Epithelial cell of proximal tubule (primary cell): ENCODE results near the gene OCA2. TPM values are rescaled to one million over a fixed set of nuclear protein-coding genes. Genes with fewer than 3 reads are reported as not detected.

Experiments
- DNase-seq: peaks from one replicate; pipeline ENCODE4 v3.0.0-alpha.2; 2011; ENCODE audit warnings: low read depth
- H3K4me3 ChIP-seq: 2 replicates; pipeline ENCODE4 v1.5.1; 2011; ENCODE audit warnings: low read depth, mild to moderate bottlenecking, low read length
- total RNA-seq: library from RNA; depleted of rRNA; stranded (reverse); fragments of >200 nt; gene quantifications from 2 replicates; pipeline ENCODE4 v1.2.3, GENCODE V29; 2015
- TF ChIP-seq, protein P1 (sequence below): conservative IDR thresholded peaks from 2 replicates; pipeline ENCODE4 v1.5.1; 2012; ENCODE audit warnings: low read depth, mild to moderate bottlenecking, low read length

Gene OCA2
- total RNA-seq, 1 donor from 2014 or later = not detected

DNA sequence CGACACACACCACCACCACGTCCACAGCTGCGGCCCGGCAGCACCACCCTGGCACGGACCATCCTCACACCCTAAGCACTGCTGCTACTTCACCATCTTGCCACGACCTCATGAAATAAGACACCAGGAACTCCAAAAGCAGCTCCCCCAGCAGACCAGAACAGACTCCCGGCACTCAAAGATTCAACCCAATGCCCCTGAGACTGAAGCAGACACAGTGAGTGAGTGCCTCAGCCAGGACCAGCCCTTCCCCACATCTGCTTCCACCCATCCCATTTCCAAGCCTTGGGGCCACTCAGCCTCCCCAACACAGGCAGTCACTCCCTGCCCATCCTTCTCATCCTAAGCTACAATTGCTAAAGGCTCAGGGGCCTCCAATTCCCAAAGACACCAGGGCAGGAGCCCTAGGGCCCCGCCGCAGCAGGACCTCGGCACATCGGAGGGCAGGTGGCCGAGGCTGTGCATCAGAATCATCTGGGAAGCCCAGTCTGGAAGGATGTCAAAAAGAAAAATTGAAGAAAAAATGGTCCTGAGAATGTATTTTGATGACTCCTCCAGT lies 18.4 kb upstream of the OCA2 start:
- no peak for DNase-seq
- H3K4me3 ChIP-seq = no peak overlapping the region
- TF ChIP-seq, protein P1, sequence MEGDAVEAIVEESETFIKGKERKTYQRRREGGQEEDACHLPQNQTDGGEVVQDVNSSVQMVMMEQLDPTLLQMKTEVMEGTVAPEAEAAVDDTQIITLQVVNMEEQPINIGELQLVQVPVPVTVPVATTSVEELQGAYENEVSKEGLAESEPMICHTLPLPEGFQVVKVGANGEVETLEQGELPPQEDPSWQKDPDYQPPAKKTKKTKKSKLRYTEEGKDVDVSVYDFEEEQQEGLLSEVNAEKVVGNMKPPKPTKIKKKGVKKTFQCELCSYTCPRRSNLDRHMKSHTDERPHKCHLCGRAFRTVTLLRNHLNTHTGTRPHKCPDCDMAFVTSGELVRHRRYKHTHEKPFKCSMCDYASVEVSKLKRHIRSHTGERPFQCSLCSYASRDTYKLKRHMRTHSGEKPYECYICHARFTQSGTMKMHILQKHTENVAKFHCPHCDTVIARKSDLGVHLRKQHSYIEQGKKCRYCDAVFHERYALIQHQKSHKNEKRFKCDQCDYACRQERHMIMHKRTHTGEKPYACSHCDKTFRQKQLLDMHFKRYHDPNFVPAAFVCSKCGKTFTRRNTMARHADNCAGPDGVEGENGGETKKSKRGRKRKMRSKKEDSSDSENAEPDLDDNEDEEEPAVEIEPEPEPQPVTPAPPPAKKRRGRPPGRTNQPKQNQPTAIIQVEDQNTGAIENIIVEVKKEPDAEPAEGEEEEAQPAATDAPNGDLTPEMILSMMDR = no peak

DNA sequence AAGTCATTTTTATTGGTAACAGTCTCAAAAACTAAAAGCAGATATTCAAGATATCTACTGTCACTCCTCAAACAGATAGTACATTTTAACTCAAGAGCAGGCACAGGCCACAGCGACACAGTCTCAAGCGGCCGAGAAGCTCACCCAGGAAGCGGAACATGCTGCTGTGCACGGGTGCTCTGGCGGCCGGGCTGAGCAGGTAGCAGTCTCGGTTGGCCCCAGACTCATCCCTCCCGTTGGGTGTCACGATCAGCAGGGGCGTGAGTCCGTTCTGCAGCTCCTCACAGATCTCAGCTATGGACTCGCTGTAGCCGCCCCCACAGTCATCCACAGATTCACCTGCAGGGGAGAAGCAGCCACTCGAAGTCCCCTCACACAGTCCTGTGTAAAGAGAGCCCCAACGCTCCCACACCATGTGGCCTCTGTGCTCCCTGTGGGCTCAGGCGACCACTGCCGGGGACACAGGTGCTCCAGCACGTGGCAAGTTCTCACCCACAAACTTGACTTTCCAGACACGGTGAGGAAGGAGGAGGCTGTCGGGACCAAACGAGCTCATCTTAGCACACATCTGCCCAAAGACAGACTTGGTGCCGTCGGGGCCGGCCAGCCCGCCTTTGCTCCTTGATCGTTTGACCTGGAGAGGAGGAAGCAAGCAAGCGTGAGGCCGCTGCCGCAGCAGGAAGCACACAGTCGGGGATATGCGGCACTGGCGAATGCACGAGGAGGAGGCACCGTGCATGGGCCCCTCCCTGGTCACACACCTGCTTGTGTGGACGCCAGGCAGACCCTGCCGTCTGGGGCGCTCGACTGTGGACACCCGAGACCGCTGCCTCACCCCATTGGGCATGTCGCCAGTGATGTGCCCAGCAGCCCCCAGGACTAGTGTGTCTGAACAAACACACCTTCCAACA lies 17.7 kb upstream of the OCA2 start:
- H3K4me3 ChIP-seq = no peak overlapping the region
- TF ChIP-seq, protein P1 = no peak

DNA sequence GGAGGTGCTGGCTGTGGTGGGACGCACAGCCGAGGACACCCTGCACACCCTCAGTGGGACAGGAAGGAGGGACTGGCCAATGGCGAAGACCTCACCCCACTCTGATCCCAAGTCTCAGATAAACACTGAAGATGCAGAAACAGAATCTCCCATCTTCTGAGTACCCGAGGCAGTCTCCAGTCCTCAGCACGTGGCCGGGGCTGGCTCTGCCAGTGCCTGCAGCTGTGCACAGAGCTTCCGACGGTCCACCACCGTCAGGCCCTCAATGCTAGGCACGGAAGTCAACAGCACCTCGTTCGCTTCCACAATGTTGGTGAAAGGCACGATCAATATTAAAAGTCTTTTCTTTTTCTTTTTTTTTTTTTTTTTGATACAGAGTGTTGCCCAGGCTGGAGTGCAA lies 16.8 kb upstream of the OCA2 start:
- H3K4me3 ChIP-seq = no peak overlapping the region
- no peak for DNase-seq
- TF ChIP-seq, protein P1 = no peak

More for the DNA sequence above, 17.7 kb upstream of the OCA2 start:
- no peak for DNase-seq

DNA sequence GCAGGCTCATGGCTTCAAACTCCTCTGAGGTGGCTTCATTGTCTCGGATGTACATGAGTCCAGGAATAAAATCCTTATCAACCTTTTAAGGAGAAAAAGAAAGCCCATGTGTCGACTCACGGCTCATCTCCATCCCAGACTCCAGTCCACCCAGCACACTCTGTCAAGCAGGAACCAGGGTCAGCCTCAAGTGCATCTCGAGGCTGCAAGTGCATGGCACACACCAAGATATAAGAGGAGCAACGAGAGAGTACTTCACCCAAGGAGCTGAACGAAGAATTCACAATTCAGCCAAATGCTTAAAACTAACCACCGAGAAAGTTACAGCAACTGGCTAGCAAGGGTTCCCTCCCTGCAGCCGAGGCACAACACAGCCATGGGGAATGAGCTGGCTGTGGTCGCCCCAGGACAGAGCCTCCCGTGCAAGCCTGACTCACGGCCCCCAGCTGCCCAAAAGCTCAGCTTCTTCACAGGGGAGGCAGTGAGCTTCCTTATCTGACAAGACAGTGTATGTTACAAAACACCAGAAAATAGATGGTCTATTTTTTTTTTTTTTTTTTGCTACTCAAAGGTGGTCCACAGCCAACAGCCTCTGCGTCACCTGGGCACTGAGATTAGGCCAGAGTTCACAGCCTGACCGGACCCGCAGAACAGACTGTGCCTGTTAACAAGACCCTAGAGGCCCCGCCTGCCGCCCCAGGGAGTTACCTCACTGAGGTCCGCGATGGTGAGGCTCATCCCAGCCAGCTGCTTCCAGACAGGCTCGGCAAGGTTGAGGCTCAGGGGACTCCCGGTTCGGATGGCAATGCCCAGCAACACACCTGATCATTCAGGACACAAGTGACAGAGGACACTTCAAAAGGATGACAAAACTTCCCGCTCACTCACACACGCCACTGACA lies 15.9 kb upstream of the OCA2 start:
- no peak for DNase-seq
- no peak overlapping the region for H3K4me3 ChIP-seq
- TF ChIP-seq, protein P1 = no peak

DNA sequence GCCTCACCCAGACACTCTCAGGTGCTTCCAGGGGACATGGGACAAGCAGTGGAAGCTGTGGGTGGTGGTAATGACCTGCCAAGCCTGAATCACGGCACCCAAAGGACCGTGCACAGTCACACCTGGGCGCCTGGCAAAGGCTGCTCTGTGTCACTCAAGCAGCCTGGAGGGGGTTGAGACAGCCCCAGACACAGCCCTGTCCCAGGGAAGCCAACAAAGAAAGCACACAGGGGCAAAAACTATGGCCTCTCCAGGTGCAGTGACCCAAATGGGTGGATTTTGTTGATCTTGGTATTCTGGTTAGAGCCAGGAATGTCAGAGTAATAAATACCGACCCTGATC lies 15.0 kb upstream of the OCA2 start:
- DNase-seq = no peak

DNA sequence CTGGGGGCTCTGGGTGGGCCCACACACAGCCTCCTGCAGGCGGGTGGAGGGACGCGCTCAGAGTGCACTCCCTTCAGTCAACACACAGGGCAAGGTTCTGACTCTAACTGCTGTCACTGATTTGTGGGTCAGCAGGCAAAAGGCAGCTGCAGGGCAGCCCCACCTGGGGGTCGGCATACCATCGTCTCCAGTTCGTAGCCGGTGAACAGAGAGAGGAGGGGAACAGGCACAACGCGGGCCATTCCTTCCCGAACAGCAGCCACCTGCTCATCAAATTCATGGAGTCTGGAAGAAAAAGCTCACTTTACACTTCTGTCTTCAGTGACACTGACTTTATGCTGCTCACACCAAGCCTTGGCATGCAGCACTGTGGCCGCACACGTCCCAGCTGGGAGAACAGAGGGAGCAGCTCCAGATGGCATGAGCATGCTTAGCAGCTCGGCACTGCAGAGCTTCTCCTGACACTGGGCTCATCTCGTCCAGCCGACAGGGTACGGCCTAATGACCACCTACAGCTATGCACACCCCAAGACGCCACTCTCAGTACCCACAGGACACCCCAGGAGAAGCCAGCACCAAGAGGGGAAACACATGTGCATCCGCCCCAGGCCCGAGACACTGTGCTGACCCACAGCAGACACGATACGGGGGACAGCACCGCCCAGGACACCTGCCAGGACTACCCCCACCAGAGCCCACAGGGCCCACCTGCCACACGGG lies 14.4 kb upstream of the OCA2 start:
- DNase-seq = no peak
- TF ChIP-seq, protein P1 = no peak
- H3K4me3 ChIP-seq = no peak overlapping the region

More for the DNA sequence above, 15.0 kb upstream of the OCA2 start:
- TF ChIP-seq, protein P1 = no peak
- H3K4me3 ChIP-seq = no peak overlapping the region
